HCT116 (cell line): ENCODE measurements around the gene DRAM1. TPM values are rescaled to one million over a fixed set of nuclear protein-coding genes. Genes with fewer than 3 reads are reported as not detected.

Experiments
- EGR1 ChIP-seq: IDR thresholded peaks from 2 replicates; pipeline ENCODE4 v1.6.1; 2012; ENCODE audit warnings: low read depth
- MAX ChIP-seq: IDR thresholded peaks from 2 replicates; pipeline ENCODE4 v1.6.1; 2012
- POLR2A ChIP-seq: IDR thresholded peaks from 2 replicates; pipeline ENCODE4 v1.7.0; 2011; ENCODE audit warnings: borderline replicate concordance; ENCODE audit not compliant: insufficient read depth, insufficient read length; ENCODE audit errors: extremely low read depth
- REST ChIP-seq: IDR thresholded peaks from 2 replicates; pipeline ENCODE4 v1.6.1; 2012; ENCODE audit warnings: low read depth
- SIN3A ChIP-seq: IDR thresholded peaks from 2 replicates; pipeline ENCODE4 v1.6.1; 2012; ENCODE audit warnings: low read depth
- ZBTB33 ChIP-seq: IDR thresholded peaks from 2 replicates; pipeline ENCODE4 v1.6.1; 2011; ENCODE audit warnings: mild to moderate bottlenecking, low read length, moderate library complexity; ENCODE audit not compliant: insufficient replicate concordance; ENCODE audit errors: extremely low read depth
- ZNF274 ChIP-seq: fragments of 200-500 bp; sonication (Bioruptor generic); IDR thresholded peaks from 2 replicates; pipeline ENCODE4 v1.6.1; 2014; ENCODE audit warnings: mild to moderate bottlenecking, low read depth, low read length, inconsistent platforms
- total RNA-seq: library from RNA; stranded (reverse); gene quantifications from one replicate; pipeline ENCODE4 v1.2.1, GENCODE V29; 2021; ENCODE audit not compliant: unreplicated experiment

The DRAM1 gene
- total RNA-seq, 1 experiment from 2014 or later, result 20.3 TPM

GRCh38 chr12:101940400-101940950 lies 63.1 kb downstream of the DRAM1 start (continued):
- TF ChIP-seq ZBTB33 (no peak), POLR2A (no peak), EGR1 (no peak), MAX (no peak), ZNF274 (no peak), SIN3A (no peak), REST (no peak)
